Stimulated activated CD4-positive, alpha-beta T cell treated with anti-CD3 and anti-CD28 coated beads, Interleukin-15, amount 100 ng/mL, for 1 hour (primary cell): ENCODE measurements around the gene ZDHHC14.
"Not testable (repeated sequence)": the region's sequence is repeated elsewhere in the genome, so short reads cannot be mapped to it uniquely, and the experiment has no call there.

Experiments
- DNase-seq, 2 donors: peaks; one replicate each; pipeline ENCODE4 v3.0.0-alpha.2; 2020; ENCODE audit warnings: low read depth in 1 of 2, low spot score in 1 of 2

ZDHHC14 gene

DNA sequence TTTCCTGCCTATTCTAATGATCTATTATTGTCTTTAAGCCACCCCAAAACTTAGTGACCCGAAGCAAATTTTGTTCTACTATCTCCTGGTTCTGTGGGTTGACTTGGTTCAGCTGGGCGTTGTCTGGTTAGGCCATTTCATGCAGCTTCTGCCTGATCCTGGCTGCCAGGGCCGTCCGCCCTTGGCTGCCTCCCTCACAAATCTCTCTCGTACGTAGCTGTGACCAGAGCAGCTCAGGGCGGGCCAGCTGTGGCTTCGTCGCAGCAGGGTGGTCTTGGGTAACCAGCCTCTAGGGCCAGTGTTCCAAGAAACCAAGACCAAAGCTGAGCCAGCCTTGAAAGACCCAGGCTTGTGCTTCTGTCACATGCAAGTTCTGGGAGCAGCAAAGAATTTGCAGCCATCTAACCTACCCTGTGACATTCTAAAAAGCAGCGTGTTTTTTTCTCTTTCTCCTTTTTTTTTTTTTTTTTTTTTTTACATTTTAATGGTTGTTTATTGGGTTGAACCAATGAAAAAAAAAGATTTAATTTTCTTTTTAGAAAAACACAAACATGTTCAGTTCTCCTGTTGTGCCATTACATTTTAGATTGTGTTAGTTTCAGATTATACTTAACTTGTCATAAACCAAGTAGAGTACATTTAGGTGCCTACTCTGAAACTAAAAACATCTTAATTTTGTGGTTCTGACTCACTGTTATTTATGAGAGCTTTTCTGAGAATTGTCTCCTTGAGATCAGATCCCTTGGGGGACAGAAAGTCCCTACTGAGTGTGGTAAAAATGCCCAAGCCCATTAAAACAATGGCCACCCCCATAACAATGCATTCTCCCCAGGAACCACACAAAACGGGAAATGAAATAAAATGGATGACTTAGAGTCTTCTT, 83.9 kb downstream of the ZDHHC14 start:
- no peak for DNase-seq

DNA sequence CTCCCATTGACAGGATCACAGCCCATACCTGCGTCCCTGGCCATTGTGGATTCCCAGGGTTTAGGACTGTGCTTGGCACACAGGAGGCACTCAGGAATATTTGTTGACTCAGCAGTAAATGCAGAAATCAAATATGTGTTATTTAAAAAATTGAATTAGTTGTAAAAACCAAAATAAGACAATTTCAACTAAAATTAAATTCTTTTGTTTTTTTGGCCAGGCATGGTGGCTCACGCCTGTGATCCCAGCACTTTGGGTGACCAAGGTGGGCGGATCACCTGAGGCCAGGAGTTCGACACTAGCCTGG, 85.3 kb downstream of the ZDHHC14 start:
- DNase-seq = no peak

DNA sequence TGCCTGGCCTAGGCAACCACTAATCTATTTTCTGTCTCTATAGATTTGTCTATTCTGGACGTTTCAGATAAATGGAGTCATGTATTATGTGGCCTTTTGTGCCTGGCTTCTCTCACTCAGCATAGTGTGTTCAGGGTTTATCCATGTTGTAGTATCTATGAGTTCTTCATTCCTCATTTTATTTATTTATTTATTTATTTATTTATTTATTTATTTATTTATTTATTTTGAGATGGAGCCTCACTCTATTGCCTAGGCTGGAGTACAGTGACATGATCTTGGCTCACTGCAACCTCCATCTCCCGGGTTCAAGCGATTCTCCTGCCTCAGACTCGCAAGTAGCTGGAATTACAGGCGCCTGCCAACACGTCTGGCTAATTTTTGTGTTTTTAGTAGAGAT, 86.3 kb downstream of the ZDHHC14 start:
- DNase-seq = not testable (repeated sequence)

DNA sequence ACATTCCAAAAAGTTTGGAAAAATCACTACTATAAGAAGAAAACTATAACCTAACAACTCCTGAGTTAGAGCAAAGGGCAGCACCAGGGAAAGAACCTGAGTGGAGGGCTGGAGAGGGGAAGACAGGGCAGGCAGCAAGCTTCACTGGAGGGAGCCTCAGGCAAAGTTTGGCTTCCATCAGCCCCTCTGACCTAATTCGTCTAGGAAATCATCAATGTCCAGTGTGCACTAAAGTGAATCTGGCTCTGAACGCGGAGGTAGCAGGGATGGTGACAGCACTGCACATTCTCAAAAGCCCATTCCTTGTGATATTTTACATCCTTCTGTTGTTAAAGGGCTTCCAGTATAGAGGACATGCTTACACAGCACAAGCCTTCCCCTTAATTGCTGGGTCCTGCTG, 87.1 kb downstream of the ZDHHC14 start:
- no peak for DNase-seq

DNA sequence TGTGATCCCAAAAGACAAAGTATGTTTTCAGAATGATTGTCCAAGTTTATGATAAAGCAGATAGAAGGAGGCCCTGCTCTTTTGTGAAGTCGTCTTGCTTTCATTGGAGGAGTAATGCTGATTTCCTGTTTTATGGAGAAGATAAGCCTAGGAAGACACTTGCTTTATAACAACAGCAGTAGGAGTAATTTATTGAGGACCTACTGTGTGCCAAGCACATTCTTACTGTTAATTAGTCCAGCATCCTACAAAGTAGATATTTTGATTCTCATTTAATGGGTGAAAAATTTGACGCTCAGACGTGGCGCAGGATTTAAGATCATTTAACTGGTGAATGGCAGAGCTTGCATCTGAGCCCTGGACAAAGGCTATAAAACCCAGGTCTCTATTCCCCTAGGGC, 87.6 kb downstream of the ZDHHC14 start:
- DNase-seq = no peak

DNA sequence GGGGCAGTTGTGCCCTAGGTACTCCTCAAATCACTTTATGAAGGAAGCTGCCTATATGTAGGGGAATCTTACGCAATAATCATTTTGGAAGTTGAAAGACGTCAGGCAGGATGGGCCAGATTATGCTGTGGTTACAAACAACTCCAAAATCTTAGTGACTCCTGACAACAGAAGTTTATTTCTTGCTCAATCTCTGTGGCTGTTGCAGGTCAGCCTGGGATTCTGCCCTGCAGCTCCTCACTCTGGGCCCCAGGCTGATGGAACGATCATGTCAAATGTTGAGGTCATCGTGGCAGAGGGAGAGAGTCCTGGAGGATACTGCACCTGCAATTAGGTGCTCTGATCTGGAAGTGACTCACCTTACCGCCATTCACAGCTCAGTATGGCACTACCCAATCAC, 88.4 kb downstream of the ZDHHC14 start:
- no peak for DNase-seq

DNA sequence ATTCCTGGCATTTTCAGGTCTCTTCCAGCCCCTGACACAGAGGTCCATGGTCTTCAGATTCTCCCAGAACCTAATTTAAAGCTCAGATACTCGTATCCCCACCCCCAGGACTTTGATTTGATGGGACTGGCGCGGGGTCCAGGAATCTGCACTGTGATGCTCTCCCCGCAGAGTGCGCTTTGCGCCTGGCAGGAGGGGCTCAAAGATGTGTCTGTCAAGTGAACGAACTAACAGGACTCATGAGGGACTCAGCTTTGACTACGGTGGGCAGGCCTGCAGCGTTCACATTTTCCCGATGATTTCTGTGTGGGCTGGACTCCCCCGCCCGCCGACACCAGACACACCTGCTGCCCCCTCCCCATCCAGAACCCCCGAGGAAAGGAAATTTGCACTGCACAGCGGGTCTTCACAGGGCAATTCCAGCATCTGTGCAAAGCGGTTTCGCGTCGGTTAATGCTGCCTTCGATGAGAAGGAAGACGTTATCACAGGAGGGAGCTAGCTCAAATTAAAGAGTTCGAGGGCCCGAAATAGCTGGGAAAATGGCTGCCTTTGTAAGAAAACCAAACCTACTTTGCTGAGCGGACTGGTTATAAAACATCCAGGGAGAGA, 90.2 kb downstream of the ZDHHC14 start:
- no peak for DNase-seq

DNA sequence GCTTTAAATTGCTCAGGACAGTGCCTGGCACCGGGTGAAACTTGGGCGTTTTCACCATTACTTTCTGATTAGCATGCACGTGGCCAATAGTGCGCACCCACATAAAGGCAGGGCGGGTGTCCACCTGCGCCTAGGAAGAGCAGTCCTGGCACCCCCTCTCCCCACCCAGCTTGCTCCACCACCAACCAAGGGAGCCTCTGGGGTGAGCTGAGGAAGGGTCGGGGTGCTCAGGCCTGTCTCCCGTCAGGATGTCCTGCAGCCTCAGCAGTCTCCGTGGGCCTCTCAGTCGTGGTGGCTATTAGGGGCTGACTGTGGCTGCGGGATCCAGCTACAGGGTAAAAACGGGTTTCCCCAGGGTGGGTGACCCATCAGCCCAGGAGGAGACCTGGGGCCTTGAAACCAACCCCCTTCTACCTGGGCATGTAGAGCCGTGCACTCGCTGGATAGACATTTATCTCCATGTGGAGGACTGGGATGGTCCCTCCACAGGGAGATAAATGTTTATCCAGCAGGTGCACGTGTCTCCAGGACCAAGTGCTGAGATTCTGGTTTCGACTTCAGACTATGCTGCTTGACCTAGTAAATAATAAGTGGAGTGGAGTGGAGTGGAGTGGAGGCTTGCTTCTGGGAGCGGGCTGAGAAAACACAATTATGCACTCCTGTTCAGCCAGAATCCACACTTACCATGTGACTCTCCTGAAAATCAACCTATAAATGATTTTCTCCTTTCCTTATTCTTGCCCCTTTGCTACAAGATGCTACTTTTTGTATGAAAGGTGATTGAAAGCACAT, 91.1 kb downstream of the ZDHHC14 start:
- DNase-seq = no peak

DNA sequence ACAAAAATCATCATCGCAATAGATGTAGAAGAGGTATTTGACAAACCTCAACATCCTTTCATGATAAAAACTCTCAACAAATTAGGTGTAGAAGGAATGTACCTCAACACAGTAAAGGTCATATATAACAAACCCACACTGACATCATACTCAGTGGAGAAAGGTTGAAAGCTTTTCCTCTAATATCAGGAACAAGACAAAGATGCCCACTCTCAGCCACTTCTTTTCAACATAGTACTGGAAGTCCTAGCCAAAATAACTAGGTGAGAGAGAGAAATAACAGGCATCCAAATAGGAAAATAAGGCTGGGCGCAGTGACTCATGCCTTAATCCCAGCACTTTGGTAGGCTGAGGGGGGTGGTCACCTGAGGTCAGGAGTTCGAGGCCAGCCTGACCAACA, 95.8 kb downstream of the ZDHHC14 start:
- DNase-seq = no peak

DNA sequence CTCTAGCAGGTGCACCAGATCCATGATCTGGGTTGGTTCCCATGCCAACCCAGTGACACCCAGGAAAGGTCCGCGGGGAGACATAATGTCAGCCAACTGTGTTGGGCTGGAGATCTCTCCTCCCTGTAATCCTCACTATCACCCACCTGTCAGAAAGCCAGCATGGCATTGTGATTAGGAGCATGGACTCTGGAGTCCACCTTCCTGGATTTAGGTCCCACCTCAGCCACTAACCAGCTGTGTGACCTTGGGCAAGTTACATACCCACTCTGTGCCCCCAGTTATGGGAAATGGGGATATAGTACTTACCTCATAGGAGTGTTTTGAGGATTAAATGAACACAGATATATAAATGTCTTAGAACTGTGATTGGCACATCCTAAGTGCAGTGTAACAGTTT, 97.9 kb downstream of the ZDHHC14 start:
- DNase-seq = no peak

DNA sequence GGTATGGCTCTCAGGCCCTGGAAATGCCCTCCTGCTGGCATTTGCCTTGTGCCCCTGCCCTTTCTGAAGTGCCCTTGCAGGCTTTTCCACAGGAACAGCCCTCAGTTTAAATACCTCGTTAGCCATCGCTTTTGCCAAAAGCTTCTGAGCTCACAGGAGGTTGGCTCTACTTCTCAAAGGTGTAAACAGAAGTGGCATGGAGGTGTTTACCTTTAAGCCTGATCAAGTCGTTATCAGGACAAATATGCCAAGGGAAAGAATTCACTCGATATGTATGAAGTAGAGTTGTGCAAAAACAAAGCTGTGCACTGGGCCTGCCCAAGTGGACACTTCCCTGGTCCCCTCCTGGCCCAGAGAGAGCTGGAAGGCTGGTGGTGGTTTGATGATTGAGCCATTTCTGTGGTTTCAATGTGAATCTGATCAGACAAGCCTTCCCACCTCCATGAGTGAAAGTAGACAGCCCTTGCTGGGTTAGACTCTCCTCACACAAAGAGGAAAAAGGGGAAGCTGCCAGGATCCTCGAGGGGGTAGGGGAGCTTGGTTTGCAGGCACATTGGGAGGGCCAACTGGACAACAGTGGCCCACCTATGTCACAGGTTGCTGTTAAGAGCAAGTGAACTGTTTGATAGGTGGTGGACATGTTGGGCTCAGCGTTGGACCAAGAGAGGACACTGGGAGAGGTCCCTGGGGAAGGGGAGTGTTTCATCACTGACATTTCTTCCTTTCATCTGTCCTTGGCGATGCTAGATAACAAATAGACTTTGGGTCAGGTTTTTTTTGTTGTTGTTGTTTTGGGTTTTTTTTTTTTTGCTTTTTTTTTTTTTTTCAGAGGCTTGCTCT, 98.7 kb downstream of the ZDHHC14 start:
- DNase-seq = no peak

DNA sequence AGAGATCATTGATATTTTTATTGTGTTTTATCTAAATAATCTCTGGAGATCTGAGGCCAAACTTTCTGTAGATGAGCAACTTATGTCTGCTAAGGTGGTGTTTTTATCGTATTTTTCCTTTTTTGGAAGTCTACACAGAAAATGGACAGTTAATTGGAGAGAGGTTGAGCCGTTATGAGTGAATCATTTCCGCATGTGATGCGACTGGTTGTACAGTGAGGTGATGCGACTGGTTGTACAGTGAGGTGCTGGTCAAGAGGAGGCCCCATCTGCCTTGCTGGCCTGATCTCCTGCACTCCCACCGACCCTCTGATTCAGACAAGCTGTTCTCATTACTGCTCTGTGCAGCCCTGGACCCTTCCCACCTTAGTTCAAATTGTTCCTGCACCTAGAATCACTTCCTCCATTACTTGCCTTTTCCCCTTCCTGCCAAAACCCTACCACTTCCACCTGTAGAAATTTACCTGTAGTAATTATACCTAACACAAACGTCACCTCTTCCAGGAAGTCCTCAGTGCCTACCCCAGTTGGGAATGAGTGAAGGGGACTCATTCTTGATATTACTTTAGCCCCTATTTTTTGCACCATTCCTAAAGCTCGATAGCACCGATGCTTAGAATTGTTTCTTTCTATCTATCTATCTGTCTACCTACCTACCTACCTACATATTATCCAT, 100.3 kb downstream of the ZDHHC14 start:
- no peak for DNase-seq

DNA sequence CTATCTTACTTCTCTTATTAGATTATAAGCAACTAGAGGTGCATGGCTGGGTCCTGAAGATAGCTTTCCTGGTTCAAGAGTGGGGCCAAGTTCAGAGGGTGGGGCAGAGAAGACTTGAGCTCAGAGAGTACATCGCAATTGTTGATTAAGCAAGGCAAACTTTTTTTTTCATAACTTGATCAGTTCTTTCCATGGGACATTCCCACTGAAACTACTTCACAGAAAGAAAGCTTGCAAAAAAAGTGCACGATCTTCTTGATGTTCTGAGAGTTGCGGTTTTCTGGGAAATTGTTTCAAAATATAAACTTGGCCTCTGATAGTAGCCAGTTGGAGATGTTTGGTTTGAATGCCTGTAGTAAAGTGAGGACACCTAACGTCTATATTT, 100.9 kb downstream of the ZDHHC14 start:
- no peak for DNase-seq

DNA sequence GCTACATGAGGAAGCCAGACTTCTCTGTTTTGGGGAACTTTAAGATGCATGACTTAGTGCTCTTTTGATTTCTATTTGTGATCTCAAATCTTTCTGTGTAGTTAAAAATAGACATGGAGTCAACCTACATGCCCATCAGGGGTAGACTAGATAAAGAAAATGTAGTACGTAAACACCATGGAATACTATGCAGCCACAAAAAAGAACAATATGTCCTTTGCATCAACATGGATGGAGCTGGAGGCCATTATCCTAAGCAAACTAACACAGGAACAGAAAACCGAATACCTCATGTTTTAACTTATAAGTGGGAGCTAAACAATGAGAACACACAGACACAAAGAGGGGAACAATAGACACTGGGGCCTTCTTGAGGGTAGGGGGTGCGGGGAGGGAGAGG, 102.8 kb downstream of the ZDHHC14 start:
- no peak for DNase-seq

DNA sequence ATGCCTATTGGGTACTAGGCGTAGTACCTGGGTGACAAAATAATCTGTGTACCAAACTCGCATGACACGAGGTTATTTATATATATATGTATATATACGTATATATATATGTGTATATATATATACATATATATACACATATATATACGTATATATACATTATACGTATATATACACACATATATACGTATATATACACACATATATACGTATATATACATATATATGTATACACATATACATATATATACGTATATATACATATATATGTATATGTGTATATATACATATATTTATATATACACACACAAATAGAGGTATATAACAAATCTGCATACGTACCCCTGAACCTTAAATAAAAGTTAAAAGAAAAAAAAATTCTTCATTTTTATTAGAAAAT, 103.2 kb downstream of the ZDHHC14 start:
- no peak for DNase-seq

DNA sequence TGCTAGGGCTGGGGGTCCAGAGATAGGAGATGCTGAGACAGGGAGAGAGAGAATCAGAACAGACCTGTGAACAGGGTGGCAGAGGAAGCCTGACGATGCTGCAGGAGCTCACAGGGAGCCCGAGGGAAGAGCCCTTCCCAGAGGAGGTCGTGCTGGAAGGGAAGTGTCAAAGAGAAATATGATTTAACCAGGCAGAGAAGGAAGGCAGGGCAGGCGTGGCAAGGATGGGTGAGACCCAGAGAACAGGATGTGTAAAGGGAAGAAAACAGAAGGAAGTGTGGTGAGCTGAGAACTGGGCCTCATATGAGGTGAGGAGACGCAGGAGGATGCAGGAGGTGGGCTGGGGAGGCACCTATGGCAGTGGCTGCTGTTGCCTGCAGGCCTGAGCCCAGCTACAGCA, 105.6 kb downstream of the ZDHHC14 start:
- DNase-seq = no peak

DNA sequence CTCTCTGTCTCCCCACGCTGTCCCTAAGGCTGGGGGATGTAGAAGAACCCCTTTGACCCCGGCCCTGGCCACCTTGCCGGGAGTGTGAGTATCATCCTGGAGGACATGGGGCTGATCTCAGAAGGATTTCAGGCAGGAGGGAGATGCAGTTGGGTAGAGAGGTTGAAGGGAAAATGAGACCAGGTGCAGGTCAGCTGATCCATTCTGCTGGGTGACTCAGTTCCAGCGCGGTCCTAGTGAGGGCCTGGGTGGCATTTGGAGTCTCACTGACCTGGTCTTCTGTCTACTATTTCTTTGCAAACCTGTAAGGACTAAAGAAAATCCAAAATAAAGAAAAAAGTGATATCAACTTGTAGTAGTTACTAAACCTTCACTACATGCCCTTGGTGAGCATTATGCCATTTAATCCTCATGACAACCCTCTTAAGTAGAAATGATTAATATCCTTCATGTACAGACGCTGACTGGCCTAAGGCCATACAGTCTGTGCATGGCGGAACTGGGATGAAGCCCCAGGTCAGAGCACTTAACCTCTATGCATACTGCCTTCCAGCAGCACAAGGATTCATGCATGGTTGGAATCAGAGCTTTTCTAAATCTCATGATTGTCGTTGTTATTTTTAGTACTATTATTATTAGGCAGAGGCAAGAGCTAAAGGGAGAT, 106.3 kb downstream of the ZDHHC14 start:
- no peak for DNase-seq

DNA sequence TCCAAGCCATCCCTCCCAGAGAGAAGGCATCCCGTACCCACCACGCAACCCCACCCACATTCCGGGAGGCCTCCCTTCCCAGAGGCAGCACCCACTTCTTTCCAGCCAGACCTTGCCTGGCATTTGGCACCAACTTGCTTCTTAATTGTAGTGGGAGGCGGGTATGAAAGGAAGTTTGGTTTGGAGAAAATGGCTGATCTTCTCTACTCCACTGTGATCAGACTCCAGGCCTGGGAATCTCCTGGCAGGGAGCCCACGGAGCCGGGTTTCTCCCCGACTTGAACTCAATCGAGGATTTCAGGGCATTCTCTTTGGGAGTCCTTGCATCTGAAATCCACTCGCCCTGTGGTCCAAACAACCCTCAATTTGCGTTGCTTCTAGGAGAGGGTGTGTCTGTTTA, 107.1 kb downstream of the ZDHHC14 start:
- DNase-seq = no peak

DNA sequence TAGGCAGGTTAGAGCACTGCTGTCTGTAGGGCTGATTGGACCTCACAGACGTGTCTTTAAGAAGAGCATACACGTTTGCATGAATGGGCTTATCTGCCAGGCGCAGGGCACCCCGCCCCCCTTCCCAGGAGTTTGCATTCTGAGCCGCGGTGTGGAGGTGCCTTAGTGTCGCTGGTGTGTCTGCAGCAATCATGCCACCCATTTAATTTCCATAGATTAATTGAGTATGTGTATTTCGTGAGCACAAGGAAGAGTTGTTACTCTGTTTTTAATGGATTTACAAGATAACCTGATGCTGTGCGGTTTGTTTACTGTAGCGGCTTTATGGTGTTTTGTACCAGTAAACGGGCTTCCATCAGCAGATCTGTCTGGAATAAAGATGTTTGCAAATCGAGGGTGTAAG, 107.7 kb downstream of the ZDHHC14 start:
- no peak for DNase-seq

DNA sequence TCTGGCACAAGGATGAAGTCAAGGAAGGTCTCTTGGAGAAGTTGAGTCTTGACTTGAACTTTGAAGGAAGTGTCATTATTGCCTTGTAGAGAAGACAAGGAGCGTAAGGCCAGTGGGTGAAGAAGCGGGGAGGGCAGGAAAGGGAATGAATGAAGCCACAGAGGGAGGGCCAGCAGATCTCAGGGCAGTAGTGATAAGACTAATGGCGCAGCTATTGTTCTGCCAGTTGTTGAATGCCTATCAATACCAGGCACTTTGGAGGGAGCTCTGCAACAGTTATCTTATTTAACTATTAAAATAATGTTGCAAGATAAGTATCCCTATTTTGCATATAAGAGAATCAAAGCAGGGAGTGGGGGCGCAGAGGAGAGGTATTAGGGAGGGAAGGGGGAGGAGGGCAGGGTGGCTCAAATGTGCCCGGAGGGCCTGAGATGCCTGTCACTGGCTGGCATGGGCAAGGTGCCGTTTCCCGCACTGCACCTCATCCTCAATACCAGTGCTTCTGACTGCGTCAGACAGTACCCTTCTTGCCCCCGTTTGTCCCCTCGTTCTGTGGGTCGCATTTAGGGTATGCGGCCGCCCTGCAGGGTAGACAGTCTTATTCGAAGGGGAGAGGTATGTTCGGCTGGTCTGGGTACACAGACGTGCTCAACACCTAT, 109.8 kb downstream of the ZDHHC14 start:
- DNase-seq = no peak
